NCI-H1930 (cell line): ENCODE results near the gene IL1RL1.
"Not testable (repeated sequence)": the region's sequence is repeated elsewhere in the genome, so short reads cannot be mapped to it uniquely, and the experiment has no call there.

Experiments
- DNase-seq, 2 experiments: peaks; one replicate each; lab custom pipeline; 2025; lab: John Stamatoyannopoulos, UW

The IL1RL1 gene

GRCh38 chr2:102294802-102295489 is 16.4 kb upstream of the IL1RL1 start:
- DNase-seq: no peak

DNA sequence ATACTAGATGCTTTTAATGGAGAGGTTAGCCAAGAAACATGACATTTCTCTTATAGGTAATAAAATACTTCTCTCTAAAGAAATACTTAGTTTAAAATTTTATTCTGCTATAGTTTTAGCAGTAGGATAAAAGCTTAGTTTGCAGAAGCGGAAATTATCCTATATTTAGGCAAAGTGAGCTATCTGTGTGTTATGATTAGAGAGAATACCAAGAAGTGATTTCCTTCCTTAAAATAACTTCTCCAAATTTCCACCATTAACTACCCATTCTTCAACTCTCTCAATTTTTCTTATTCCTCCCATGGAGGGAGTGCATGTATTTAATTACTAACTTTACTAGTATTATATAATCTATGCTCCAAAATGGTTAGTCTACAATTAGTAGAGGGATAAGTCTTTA is 15.8 kb upstream of the IL1RL1 start:
- no peak for DNase-seq

- DNase-seq: no peak
These were observed 14.9 kb upstream of the IL1RL1 start for GRCh38 chr2:102296449-102296848.

- no peak for DNase-seq
These were observed 13.5 kb upstream of the IL1RL1 start for GRCh38 chr2:102297891-102298290.

DNA sequence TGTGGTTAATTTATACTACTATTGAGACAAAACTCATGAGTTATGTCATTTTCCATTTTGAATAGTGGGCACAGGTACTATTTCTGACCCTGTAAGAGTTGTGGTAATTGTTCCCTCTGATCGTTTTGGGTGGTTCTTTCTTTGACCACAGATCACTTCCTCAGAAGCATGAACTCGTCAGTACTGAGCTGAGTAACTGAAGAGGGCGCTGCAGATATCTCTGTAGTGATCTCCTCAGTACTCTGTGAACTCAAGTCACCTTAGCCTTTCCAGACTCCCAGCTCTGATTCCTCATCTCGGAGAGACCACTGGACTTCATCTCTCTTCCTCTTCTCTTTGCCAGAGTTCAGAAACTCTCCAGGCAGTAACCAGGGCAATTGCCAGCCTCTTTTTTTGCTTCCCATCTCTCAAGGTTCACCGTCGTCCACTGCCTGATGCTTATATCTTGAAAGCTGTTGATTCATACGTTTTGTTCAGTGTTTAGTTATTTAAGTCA is 9.4 kb upstream of the IL1RL1 start:
- no peak for DNase-seq

DNA sequence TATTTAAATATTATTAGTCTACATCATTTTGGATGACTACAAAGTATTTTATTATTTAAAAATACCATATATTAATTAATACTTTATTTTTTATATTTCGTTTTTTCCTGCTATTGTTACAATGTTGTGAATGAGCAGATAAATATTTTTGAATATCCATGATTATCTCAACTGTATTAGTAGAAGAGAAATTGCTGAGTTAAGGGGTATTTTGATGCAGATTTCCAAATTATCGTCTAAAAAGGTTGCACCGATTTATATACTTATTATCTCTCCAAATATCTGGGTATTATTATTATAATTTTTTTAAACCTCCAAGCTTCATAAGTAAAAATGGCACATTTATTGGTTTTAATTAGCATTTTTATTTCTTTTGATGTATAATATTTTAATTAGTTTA is 8.9 kb upstream of the IL1RL1 start:
- no peak for DNase-seq

- DNase-seq: no peak
These were observed 7.8 kb upstream of the IL1RL1 start for GRCh38 chr2:102303589-102303988.

DNA sequence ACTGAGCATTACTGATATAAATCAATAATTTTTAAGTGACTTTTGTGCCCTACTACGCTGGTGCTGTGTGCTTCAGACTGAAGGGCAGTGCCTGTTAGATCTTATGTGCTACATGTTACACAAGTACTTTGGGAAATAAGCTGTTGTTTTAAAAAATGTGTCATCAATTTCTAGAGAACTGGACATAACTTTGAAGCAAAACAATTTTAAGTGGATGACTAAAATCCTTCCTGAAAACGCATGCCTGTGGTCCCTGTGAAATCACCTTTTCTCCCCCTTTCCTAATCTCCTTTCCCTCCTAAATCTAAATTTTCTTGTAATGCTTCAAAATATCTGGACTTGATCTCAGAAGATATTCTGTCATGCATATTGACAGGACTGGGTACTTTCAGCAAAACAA is 7.1 kb upstream of the IL1RL1 start:
- DNase-seq: no peak

GRCh38 chr2:102304711-102305611 is 6.4 kb upstream of the IL1RL1 start:
- no peak for DNase-seq

DNA sequence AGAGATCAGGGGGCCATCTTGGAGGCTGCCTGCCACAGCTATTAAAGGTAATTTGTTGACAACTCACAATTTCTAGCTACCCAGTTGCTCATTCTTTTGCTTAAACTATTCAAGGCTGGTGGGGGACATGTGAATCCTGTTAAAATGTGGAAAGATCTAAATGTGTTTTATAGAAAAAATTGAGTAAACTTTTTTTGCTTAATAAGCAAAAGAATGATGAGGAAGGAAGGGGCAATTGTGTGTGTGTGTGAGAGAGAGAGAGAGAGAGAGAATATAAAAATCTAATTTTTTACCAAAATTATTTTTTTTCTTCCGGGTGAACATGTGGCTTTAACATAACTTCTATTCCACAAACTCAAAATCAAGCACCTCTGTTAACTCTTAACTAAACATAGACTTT is 5.2 kb upstream of the IL1RL1 start:
- DNase-seq: no peak

GRCh38 chr2:102313025-102313424 is 1.7 kb downstream of the IL1RL1 start:
- DNase-seq: no peak

- DNase-seq: no peak
These were observed 2.1 kb downstream of the IL1RL1 start for GRCh38 chr2:102313471-102313870.

GRCh38 chr2:102313950-102314349 is 2.6 kb downstream of the IL1RL1 start:
- DNase-seq: no peak

DNA sequence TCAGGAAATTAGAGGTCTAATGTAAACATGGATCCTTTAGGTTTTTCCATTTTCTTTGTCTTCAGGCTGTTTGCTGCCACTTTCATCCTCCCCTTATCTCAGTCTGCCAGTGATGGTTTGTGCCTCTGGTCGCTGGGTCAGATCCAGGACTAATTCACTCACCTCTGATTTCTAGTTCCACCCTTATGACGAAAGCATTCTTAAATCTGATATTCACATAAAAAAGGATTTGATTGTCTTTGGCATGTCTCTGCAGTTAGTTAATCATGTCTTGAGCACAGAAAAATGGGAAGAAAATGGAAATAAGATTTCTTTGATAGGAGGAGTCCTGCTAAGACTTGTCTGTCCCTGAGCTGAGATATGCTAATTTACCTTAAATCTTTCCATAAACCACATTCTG is 4.6 kb downstream of the IL1RL1 start:
- no peak for DNase-seq

DNA sequence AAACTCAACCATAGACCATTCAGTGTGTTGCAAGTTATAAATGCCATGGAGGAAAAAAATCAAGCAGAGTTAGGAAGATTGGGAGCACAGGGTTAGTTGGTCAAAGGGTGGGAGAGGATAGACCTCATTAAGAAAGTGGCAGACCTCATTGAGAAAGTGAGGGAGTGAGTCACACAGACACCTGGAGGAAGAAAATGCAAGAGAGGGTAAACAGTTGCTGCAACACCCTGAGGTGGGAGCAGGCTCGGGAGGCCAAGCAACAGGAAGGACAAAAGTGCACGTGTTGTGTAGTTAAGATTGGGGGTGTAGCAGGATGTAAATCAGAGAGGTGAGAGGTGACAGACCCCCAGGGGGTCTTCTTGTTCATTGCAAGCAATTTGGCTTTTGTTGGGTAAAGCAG is 6.4 kb downstream of the IL1RL1 start:
- DNase-seq: no peak

GRCh38 chr2:102318437-102318836 is 7.1 kb downstream of the IL1RL1 start:
- DNase-seq: no peak

DNA sequence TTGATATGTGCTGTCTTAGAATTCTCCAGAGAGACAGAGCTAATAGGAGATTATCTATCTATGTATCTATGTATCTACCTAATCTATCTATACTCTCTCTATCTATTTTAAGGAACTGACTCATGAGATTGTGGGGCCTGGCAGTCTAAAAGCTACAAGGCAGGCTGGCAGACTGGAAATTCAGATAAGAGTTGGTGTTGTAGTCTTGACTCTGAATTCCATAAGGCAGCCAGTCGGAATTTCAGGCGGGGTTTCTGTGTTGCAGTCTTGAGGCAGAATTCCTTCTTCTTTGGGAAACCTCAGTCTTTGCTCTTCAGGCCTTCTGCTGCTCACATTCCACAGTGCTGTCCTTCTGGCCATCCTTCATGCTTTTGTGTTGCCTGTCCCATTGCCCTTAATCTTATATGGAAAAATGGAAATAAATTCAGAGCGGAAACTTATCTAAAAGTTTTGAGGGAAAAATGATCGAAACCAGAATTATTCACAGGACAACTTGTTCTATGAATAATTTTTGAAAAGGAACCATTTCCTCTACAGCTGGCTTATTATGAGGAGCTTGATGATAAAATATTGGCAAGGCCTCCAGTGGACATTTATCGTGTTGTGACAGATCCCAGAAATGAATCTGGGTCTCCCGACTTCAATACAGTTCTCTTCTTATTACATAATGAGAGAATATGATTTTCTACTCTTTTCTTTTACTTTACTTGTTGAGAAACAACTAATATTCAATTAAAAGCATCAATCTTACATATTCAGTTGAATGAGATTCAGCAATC is 10.8 kb downstream of the IL1RL1 start:
- DNase-seq: no peak

DNA sequence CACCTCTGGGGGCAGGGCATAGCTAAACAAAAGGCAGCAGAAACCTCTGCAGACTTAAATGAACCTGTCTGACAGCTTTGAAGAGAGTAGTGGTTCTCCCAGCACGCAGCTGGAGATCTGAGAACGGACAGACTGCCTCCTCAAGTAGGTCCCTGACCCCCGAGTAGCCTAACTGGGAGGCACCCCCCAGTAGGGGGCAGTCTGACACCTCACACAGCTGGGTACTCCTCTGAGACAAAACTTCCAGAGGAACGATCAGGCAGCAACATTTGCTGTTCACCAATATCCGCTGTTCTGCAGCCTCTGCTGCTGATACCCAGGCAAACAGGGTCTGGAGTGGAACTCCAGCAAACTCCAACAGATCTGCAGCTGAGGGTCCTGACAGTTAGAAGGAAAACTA is 13.6 kb downstream of the IL1RL1 start:
- not testable (repeated sequence) for DNase-seq

DNA sequence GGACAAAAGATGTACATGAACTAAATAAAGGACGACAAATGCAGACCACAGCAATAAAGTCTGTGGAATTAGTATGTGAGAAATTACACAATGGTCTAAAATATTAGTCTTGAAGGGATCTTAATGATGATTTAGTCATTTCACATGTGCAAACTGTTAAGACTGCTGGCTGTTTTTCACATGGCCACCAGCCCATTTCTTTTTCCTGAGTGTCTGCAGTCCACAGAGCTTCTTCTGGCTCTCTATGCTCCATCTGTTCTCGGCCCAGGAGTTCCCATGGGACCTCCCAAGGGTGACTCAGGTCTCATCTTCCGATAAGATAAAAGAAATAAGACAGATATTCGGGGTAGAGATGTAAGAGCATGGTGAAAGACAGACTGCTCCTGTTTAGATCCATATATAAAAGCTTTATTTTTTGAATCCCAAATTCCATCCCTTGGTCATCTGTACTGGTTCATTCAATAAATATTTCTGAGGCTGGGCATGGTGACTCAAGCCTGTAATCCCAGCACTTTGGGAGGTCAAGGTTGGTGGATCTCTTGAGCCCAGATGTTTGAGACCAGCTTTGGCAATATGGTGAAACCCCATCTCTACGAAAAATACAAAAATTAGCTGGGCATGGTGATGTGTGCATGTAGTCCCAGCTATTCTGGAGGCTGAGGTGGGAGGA is 20.1 kb downstream of the IL1RL1 start:
- no peak for DNase-seq

DNA sequence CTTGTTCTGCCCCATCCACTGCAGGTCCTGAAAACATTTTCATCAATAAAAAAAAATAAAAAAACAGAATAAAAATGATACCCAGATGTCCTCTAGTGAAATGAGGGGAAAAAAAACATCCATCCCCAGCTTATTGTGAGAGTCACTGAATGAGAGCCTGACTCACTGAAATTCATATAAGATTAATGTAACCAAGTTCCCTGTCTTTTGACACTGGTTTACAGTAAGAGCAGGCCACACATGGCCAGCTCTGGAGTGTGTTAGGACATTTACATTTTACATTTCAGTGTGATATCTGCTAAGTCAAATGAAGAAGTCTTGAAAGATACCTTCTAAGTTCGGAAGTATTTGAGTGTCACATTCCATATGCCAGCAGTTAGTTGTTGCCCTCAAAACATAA is 23.1 kb downstream of the IL1RL1 start:
- no peak for DNase-seq

DNA sequence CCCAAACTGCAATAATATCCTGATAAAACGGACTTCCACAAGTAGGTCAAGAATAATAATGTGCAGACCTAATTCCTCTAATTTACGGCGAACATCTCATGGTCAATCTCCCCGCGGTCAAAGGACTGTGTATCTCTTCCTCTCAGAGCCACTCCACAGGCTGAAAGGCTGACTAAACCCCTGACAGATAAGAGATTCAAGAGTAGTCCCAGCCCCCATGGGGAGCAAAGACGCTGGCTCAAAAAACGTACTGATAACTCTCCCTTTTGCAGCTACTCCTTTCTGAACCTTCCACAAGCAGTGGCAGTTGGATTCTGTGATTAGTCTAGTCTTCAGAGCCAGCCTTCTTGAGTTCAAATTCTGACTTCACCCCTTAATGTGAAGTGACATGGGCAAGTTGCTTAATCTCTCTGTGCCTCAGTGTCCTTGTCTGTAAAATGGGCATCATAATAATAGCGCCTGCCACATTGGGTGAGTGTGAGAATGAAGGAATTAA is 24.6 kb downstream of the IL1RL1 start:
- DNase-seq: no peak

DNA sequence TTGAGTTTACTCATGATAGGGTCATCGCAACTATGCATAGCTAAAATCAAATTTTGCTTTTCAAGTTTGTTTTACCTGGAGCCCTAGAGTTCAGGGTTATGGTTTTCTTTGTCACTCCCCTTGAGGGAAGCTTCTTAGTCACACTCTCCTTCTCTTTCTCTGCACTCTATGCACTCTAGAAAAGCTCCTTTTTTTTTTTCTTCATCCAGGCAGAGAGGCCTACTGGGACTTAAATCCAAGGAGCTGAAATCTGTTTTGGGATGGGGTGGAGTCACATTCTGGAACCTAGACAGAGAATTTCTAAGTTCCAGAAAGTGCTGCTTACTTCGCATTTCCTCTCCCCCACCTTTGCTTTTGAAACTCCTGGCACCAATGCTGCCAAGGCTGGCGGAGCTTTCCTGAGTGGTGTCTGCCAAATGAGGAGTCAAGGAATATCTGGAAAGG is 25.2 kb downstream of the IL1RL1 start:
- no peak for DNase-seq
